Right lobe of liver (tissue), 4 donors: ENCODE data around the gene TCAP.

Source experiments
- CTCF ChIP-seq, 4 donors: fragments of 200-600 bp in 3 of 4; fragments of 450-650 bp in 1 of 4; IDR thresholded peaks; one replicate each; pipeline versions ENCODE4 v1.5.1 to v1.8.0; 2016 to 2022; ENCODE audit warnings: antibody characterized with exemption in 4 of 4, mild to moderate bottlenecking in 2 of 4
- POLR2A ChIP-seq: fragments of 450-650 bp; IDR thresholded peaks from one replicate; pipeline ENCODE4 v1.6.1; 2017; ENCODE audit warnings: antibody characterized with exemption, mild to moderate bottlenecking
- donor health status: DM: no; HTN: no; CAD: no.
- donor health status: DM: no; HTN: no; CAD: no.
- donor health status: DM: no; HTN: yes; CAD: no.

- TF ChIP-seq CTCF (IDR thresholded peaks at IDR 0.05): no peak
- no peak for TF ChIP-seq POLR2A
Observed at GRCh38 chr17:39640591-39641031, 24.5 kb upstream of the TCAP start.
